NCI-H146 (cell line): ENCODE measurements around the gene FAM151B.
"Not testable (repeated sequence)": the region's sequence is repeated elsewhere in the genome, so short reads cannot be mapped to it uniquely, and the experiment has no call there.

Experiments
- DNase-seq: peaks from one replicate; lab custom pipeline; 2025; lab: John Stamatoyannopoulos, UW

The FAM151B gene, protein sequence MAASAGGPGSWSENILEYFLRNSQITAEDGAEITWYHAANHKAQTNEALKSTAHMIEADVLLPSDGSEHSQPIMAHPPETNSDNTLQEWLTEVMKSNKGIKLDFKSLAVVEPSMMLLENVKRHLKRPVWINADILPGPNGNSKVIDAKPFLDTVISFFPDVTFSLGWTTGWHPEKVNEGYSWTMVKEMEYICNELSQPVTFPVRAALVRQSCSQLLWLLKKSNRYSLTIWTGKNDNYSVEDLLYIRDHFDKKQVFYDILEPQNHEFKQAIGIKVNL

DNA sequence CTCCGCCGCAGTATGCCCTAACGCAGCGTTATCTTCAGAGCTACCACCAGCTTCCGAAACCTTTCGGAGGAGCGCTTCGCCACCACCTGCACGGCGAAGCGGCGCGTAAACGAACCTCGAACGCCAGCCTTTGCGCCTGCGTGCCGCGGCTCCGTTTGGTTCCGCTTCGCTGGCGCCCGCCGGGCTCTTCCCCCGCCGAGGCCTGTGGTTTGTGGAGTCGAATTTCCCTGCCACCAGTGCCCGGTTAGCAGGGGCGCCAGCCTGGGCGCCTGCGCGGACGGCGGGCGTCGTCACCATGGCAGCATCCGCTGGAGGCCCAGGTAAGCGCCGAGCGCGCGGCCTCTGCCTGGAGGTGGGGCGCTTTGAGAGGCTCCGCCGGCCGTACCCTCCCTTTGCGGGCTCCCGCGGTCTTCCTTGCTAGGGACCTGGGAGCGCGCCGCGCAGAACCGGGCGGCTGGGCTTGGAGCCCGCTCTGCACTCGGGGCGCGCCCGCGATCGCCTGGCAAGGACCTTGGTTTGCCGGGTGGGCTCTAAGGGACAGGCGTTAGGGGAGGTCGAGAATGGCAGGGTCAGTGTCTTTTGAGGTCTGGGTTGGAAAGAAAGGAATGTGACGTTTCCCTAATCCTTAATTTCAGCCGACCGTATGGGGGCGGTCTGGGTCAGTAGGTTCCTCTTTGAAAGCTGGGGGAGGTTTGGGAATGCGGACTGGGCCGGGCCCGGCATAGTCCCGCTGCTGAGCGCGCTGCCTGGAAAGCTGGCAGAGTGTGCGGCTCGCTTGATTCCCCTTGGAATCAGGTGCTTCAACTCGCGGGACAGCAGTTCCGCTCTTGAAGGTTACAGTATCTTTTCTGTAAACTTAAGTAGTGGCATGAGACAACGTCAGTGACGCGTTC is at the start of gene FAM151B:
Gene FAM151B (plus strand): TSS at position 272 of the 893 bp plus-strand sequence. CDS start 24 bp downstream, at position 296.
- peak; percentile 97 for DNase-seq

DNA sequence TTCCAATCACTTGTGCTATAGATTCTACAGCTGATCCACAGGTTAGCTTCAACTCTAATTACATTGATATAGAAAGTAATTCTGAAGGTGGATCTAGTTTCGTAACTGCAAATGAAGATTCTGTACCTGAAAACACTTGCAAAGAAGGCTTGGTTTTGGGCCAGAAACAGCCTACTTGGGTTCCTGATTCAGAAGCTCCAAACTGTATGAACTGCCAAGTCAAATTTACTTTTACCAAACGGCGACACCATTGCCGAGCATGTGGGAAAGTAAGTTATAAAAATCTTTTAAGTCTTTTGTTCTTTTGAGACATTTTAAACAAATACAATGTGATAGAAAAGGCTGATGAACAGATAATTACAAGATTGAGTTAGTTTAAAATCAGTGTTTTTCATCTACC is 49.2 kb upstream of the FAM151B start:
- no peak for DNase-seq

DNA sequence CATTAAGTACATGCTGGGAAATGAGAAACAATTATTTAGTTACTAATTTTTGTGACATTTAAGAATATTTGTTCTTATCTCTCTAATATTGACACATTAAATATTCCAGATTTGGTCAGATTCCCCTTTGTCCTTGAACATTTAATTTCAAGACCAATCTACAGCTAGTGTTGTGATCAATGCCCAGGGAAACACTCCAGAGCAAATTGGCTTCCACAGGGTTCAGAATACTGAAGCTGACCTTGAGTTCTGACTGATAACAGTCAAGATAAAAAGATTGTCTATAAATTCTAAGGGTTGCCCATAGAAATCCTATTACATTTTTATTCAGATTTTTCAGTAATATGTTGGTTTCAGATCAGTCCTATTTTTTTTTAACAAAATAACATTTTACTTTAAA is 48.7 kb upstream of the FAM151B start:
- peak; percentile 5 for DNase-seq

DNA sequence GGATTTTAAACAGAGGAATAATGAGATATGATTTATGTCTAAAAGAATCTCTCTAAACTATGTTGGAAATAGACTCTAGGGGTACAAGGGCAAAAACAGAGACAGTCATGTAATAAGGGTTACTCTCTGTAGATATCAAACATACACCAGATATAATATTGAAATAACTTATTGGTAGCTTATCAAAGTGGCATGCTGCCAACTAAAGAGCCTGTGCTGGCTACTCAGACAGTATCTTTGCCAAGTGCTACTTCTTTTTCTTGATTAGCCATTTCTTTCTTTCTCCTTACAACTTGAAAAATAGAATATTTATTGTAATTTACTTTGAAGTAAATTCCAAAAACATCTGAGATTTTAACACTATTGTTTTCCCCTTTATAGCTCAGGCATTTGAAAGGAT is 45.2 kb upstream of the FAM151B start:
- DNase-seq, result no peak

DNA sequence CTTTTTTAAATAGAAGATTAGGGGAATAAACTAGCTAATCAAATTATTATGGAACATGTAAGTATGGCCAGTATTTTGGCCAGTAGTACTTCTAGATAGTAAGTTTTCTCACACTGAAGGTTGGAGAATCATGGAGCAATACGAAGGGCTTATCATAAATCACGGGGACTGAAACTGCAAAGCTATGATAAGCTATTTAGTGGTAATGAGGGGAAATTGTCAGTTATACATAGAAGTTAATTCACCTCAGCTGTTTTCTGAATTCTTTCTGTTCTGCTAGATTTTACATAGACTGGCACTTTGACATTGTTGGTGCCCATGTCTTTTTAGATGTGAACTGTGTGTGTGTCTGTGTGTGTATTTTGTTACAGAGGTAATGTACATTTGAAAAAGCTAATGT is 34.5 kb upstream of the FAM151B start:
- no peak for DNase-seq

DNA sequence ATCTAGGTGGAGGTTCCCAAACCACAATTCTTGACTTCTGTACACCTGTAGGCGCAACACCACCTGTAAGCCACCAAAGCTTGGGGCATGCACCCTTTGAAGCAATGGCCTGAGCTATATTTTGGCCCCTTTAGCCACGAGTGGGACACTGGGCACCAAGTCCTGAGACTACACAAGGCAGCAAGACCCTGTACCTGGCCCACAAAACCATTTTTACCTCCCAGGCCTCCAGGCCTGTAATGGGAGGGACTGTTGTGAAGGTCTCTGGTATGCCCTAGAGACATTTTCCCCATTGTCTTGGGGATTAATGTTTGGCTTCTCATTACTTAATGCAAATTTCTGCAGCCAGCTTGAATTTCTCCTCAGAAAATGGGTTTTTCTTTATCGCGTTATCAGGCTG is 24.6 kb upstream of the FAM151B start:
- DNase-seq, result no peak

DNA sequence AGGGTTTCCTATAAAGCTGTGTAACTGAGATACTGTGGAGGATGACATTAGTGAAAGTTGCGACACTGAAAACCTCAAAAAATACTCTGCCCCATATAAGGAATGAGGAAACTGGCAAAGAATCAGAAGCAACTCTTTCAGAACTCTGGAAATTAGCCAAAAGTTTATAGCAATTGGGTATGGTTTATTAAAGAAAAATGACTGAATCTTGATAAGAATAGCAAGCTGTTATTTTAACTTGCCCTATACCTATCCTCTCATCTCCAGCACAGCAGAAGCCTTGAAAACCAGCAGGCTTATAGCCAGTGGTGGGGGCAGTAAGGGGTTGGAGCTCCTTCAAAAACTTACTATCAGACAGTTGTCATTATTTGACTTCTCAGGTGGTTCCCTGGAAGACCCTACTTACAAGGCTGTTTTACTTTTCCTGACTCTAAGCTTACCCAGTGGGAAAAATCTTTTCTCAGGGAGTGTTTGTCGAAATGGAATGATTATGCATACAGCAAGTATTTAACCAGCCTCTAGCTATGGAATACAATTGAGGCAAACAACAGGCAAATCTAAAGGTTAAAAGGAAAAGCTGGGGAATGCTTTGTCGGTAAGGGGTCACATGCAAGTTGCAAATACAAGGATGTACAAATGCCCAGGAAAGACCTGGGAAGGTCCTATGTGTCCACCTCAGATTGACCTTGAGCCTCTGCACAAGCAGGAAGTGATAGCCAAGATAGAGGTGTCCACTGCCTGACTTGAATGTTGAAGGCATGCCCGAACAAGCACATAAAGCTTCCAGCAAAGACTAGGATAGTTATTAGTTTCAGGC is 21.0 kb upstream of the FAM151B start:
- no peak for DNase-seq

DNA sequence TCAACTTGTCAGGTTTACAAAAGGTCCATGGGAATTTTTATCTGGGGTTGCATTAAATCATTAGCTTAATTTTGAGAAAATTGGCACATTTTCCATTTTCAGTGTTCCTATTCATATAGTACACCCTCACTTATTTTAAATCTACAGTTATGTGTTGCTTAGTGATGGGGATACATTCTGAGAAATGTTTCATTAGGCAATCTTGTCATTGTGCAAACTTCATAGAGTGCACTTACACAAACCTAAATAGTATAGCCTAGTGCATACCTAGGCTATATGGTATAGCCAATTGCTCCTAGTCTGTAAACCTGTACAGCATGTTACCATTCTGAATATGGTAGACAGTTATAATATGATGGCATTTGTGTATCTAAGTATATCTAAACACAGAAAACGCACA is 19.8 kb upstream of the FAM151B start:
- DNase-seq, result no peak

DNA sequence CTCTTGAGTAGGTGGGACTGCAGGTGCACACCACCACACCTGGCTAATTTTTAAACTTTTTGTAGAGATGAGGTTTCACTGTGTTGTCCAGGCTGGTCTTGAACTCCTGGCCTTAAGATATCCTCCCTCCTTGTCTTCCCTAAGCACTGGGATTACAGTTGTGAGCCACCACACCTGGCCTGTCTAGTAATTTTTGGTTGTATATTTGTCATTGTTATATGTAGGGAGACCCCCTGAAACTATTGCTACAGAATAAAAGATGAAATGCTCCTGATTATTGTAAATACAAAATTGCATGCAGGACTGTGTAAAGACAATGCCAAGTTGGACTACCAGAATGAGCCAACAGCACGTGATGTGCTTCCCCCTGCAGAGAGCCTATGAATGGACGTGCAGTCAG is 17.3 kb upstream of the FAM151B start:
- DNase-seq, result not testable (repeated sequence)

DNA sequence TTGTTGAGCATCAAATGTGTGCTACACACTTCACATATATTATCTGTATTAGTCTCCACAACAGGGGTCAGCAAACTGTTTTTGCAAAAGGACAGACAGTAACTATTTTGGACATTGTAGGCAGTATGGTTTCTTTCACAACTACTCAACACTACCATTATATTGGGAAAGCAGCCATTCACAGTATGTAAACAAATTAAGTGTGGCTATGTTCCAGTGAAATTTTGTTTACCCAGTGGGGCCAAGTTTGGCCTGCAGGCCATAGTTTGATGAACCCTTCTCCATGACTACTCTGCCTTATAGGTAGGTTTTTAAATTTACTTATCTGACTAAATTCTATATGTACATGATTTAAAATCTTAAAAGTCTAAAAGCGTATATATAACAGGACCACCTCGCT is 13.0 kb upstream of the FAM151B start:
- DNase-seq, result no peak

DNA sequence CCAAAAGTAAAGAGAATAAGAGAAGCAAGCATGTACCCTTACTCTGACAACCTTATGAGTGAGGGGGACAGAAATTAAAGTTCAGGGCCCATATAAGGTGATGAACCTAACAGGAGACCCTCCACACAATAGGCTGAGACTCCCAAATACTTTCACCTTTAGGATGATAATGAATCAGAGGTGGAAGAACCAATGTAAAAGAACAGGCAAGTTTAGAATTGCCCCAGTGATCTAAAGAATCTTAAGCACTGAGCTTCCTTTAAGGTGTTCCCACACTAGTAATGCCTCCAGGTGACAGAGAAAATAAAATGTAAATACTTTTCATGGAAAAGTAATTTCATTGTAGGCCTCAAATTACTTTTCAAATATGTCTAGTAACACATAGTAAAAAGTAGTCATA is 8.2 kb upstream of the FAM151B start:
- no peak for DNase-seq

DNA sequence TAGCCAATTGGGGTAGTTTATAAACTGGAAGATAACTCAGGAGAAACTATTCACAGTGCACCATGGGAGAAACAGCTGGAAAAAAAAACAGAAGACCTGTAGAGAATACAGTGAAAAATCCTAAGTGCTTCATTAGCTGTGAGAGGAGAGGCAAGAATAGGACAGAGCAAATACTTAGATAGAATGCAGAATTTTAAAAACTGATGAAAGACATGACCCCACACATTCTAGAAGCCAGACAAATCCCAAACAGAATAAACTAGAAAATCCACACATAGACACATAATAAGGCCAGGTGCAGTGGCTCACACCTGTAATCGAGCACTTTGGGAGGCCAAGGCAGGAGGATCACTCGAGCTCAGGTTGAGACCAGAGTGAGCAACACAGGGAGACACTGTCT is 7.5 kb upstream of the FAM151B start:
- no peak for DNase-seq

DNA sequence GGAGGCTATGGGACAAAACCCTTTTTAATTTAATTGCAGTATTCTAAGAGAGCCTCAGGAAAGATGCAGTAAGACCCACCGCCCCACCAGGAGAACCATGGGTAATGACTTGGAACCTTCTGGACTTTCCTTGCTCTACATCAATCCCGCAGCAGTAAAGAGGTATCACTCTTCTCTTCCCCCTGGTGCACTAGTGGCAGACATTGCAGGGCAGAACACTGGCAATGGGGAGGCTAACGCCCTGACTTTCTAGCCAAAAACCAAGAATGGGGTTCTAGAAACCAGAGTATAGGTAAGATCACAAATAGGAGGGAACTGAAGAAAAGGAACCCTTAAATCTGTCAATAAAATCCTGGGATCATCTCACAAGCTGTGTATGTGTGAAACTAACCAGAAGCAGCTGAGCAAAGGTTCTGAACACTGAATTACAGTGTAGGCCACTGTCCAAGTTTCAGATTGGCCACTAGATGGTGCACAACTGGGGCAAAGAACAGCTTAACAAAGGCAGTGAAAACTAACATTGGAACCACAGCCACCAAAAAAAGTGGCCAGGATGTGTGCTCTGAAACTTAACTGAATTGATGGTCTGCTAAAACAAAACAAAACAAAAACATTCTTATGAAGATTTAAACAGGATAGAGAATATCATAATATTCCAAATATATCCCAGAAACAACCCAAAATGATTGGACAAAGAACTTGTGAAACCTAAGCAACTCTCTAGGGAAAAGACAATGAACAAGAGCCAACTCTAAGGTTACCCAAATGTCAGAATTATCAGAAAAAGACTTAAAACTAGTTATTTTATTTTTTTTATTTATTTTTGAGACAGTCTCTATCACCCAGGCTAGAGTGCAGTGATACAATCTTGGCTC is 6.6 kb upstream of the FAM151B start:
- peak; percentile 32 for DNase-seq

DNA sequence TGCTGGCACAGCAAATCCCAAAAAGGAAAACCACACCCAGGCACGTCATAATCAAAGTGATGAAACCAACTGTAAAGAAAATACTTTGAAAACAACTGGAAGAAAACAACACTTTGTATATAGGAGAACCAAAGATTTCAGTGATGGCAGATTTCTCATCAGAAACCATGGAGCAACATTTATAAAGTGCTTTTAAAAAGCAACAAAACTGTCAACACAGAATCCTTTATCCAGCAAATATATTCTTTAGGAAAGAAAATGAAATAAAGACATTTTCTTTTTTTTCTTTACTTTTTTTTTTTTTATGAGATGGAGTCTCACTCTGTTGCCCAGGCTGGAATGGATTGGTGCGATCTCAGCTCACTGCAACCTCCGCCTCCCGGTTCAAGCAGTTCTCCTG is 5.3 kb upstream of the FAM151B start:
- no peak for DNase-seq

DNA sequence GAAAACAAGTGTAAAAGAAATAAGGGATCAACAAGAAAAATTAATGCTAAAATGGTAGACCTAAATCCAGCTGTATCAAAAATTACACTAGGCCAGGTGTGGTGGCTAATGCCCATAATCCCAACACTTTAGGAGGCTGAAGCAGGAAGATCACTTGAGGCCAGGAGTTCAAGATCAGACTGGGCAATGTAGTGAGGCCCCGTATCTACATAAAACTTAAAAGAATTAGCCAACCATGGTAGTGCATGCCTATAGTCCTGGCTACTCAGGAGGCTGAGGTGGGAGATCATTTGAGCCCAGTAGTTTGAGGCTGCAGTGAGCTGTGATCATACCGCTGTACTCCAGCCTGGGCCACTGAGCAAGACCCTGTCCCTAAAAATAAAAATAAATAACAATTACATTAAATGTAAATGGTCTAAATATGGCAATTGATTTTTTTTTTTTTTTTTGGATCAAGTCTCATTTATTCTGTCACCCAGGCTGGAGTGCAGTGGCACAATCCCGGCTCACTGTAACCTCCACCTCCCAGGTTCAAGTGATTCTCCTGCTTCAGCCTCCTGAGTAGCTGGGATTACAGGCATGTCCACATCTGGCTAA is 4.2 kb upstream of the FAM151B start:
- DNase-seq, result no peak

DNA sequence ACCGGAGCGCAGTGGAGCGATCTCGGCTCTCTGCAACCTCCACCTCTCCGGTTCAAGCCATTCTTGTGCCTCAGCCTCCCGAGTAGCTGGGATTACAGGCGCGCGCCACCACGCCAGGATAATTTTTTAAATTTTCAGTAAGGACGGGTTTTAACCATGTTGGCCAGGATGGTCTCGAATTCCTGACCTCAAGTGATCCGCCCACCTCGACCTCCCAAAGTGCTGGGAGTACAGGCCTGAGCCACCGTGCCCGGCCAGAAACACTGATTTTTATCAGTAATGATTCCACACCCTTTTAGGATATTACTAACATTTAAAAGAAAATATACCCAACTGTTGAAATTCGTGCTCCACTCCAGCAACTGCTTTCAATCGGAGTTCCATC is 464 bp upstream of the FAM151B start:
- no peak for DNase-seq

DNA sequence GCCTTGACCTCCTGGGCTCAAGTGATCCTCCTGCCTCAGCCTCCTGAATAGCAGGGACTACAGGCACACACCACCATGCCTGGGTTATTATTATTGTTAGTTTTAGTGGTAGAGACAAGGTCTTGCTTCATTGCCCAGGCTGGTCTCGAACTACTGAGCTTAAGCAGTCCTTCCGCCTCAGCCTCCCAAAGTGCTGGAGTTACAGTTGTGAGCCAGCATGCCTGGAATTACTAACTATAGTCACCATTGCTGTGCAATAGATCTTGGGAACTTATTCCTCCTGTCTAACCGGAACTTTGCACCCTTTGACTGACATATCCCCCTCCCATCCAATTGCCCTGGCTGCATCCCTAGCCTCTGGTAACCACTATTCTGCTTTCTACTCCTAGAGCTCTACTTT is 3.4 kb downstream of the FAM151B start:
- DNase-seq, result no peak

DNA sequence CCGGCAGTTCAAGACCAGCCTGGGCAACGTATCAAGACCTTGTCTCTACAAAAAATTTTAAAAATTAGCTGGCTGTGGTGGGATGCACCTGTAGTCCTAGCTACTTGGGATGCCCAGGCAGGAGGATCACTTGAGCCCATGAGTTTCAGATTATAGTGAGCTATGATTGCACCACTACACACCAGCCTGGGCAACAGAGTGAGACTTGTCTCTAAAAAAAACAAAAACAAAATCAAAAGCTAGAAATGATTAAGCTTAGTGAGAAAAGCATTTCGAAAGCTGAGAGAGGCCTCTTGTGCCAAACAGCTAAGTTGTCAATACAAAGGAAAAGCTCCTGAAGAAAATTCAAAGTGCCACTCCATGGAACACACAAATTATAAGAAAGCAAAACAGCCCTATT is 4.8 kb downstream of the FAM151B start:
- DNase-seq, result no peak

DNA sequence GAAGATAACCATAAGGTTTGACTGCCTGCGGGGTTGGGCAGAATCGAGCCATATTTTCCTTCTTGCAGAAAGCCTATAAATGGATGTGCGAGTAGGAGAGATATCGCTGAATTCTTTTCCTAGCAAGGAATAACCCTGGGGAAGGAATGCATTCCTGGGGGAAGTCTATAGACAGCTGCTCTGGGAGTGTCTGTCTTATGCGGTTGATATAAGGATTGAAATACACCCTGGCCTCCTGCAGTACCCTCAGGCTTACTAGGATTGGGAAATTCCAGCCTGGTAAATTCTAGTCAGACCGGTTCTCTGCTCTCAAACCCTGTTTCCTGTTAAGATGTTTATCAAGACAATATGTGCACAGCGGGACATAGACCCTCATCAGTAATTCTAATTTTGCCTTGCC is 5.5 kb downstream of the FAM151B start:
- DNase-seq, result not testable (repeated sequence)

DNA sequence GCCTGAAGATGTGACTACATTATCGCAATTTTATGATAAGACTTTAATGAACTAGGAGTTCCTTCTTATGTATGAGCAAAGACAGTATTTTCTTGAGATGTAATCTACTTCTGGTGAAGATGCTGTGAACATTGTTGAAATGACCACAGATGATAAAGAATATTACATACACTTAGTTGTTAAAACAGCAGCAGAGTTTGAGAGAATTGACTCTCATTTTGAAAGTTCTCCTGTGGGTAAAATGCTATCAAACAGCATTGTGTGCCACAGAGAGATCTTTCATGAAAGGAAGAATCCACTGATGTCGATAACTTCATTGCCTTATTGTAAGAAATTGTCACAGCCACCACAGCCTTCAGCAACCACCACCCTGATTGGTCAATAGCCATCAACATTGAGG is 8.0 kb downstream of the FAM151B start:
- DNase-seq, result no peak

DNA sequence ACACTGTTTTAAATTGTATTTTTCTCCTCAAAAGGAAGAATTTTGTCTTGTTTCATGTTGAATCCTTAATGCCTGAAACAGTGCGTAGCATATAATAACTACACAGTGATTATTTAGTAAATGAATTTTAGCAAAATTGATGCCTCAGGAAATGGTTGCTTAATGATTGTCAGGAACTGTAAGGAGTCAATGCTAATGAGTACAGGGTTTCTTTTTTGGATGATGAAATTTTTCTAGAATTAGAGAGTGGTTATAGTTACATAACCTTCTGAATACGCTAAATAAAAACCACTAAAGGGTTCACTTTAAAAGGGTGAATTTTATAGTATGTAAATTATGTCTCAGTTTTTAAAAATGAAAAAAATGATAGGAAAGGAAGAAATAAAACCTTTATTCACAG is 14.9 kb downstream of the FAM151B start:
- DNase-seq, result no peak
